OCI-LY7 (cell line): ENCODE results near the gene CD5L. TPM values are rescaled to one million over a fixed set of nuclear protein-coding genes. Genes with fewer than 3 reads are reported as not detected.

Source experiments
- BruUV-seq: library from RNA; stranded (reverse); fragments of 400-500 nt; replicated peaks from 2 replicates; lab custom pipeline; 2021; lab: Mats Ljungman, UMichigan
- CTCF ChIA-PET: fragments of 300-600 bp; sonication (Branson Sonifier 250); formaldehyde crosslinking; loops from one replicate; lab custom pipeline; 2022; ENCODE audit warnings: antibody characterized with exemption; ENCODE audit not compliant: unreplicated experiment; lab: Charles Lee
- POLR2A ChIA-PET: fragments of 300-600 bp; sonication (Branson Sonifier 250); formaldehyde crosslinking; loops from one replicate; lab custom pipeline; 2022; ENCODE audit warnings: antibody characterized with exemption; lab: Charles Lee
- DNase-seq: peaks from one replicate; pipeline ENCODE4 v3.0.0-alpha.2; 2015; ENCODE audit warnings: low spot score
- H2AFZ ChIP-seq: fragments of 200-600 bp; sonication (generic), shearing (Covaris generic); 2 replicates; pipeline ENCODE4 v1.6.1; 2014; ENCODE audit warnings: mild to moderate bottlenecking, antibody characterized with exemption, low read length, moderate library complexity
- H3K27ac ChIP-seq: fragments of 200-600 bp; sonication (generic); 2 replicates; pipeline ENCODE4 v1.5.1; 2014; ENCODE audit warnings: mixed run types, low read depth, mild to moderate bottlenecking, moderate library complexity, low read length, inconsistent platforms; ENCODE audit not compliant: poor library complexity, severe bottlenecking
- H3K36me3 ChIP-seq: fragments of 200-600 bp; sonication (generic); 2 replicates; pipeline ENCODE4 v1.6.1; 2014; ENCODE audit warnings: mild to moderate bottlenecking, antibody characterized with exemption, low read length, moderate library complexity, mixed read lengths; ENCODE audit not compliant: insufficient read depth
- H3K4me1 ChIP-seq: fragments of 200-600 bp; sonication (generic); 2 replicates; pipeline ENCODE4 v1.5.1; 2014; ENCODE audit warnings: mild to moderate bottlenecking, low read length; ENCODE audit not compliant: insufficient read depth, poor library complexity, severe bottlenecking
- H3K4me2 ChIP-seq: fragments of 200-600 bp; sonication (generic); 2 replicates; pipeline ENCODE4 v1.6.1; 2014; ENCODE audit warnings: mild to moderate bottlenecking, low read length
- H3K4me3 ChIP-seq: fragments of 200-600 bp; sonication (generic); 2 replicates; pipeline ENCODE4 v1.5.1; 2014; ENCODE audit warnings: mild to moderate bottlenecking, low read depth, low read length; ENCODE audit not compliant: poor library complexity, severe bottlenecking
- H3K79me2 ChIP-seq: fragments of 200-600 bp; sonication (generic); 2 replicates; pipeline ENCODE4 v1.6.1; 2016; ENCODE audit warnings: low read depth, mild to moderate bottlenecking, low read length, moderate library complexity, mixed read lengths; ENCODE audit not compliant: insufficient read depth
- H3K9me2 ChIP-seq: fragments of 200-600 bp; sonication (generic); 2 replicates; pipeline ENCODE4 v1.6.1; 2016; ENCODE audit warnings: mild to moderate bottlenecking, low read length, mixed read lengths; ENCODE audit not compliant: insufficient read depth
- H3K9me3 ChIP-seq: fragments of 200-600 bp; sonication (generic); 2 replicates; pipeline ENCODE4 v1.6.1; 2014; ENCODE audit warnings: mild to moderate bottlenecking, mixed run types, low read length, mixed read lengths
- H4K20me1 ChIP-seq: fragments of 200-600 bp; sonication (generic); 2 replicates; pipeline ENCODE4 v1.6.1; 2014; ENCODE audit warnings: mild to moderate bottlenecking, antibody characterized with exemption, low read length, moderate library complexity, mixed read lengths; ENCODE audit not compliant: insufficient read depth
- CTCF ChIP-seq: fragments of 200-600 bp; sonication (generic); conservative IDR thresholded peaks from 2 replicates; pipeline ENCODE4 v1.5.1; 2014; ENCODE audit warnings: mild to moderate bottlenecking, antibody characterized with exemption, low read length, moderate library complexity, mixed read lengths
- EZH2phosphoT487 ChIP-seq: fragments of 200-600 bp; sonication (generic); IDR thresholded peaks from 2 replicates; pipeline ENCODE4 v1.6.1; 2018; ENCODE audit warnings: low read depth, borderline replicate concordance, mild to moderate bottlenecking, mixed run types, antibody characterized with exemption, low read length, moderate library complexity, mixed read lengths
- intact Hi-C: fragments of 100-400 bp; cut with micrococcal nuclease; formaldehyde crosslinking; loops from one replicate; pipeline ENCODE4 v1.10.0; 2022; ENCODE audit not compliant: unreplicated experiment
- total RNA-seq, 2 experiments: library from RNA; depleted of rRNA in 1 of 2; stranded (reverse); fragments of >200 nt in 1 of 2; shearing (Covaris generic) in 1 of 2; gene quantifications; 2 replicates each; pipeline ENCODE4 v1.2.3, GENCODE V29; 2014 to 2022

The CD5L gene
- total RNA-seq, 2 experiments from 2014 or later = not detected

GRCh38 chr1:157830887-157831286 is 10.7 kb downstream of the CD5L start:
- H3K4me3 ChIP-seq = no peak overlapping the region
- H4K20me1 ChIP-seq = no peaks in the 10 kb centered on the region
- intact Hi-C loops = no loop called here
- H3K36me3 ChIP-seq = no peaks in the 10 kb centered on the region
- POLR2A ChIA-PET = interaction anchor here (0.6 to 3.7 kb wide), 8 partner anchors 8 to 28 kb away, joined by 3 to 20 read pairs (median 10); partner anchors contain the start of gene FCRL1
- no peak for DNase-seq
- BruUV-seq = no TSS peak
- no peak overlapping the region for H3K27ac ChIP-seq
- H3K4me2 ChIP-seq = no peak overlapping the region
- no peaks in the 10 kb centered on the region for H3K9me2 ChIP-seq
- H3K79me2 ChIP-seq = no peaks in the 10 kb centered on the region
- H3K9me3 ChIP-seq = no peaks in the 10 kb centered on the region
- no peak overlapping the region for H2AFZ ChIP-seq
- peaks cover 36% of the 10 kb centered on the region for H3K4me1 ChIP-seq
- TF ChIP-seq CTCF = no peak
- no peak for TF ChIP-seq EZH2phosphoT487
- CTCF ChIA-PET = no interaction called here

- no peaks in the 10 kb centered on the region for H3K36me3 ChIP-seq
- peak overlapping the region; percentile 43; the same call in 1 of the 2 replicates for H3K4me2 ChIP-seq
- H3K9me3 ChIP-seq = no peaks in the 10 kb centered on the region
- H3K4me3 ChIP-seq = no peak overlapping the region
- H4K20me1 ChIP-seq = no peaks in the 10 kb centered on the region
- CTCF ChIA-PET = interaction anchor here (0.7 to 0.9 kb wide), 2 partner anchors 9 to 13 kb away, joined by 3 read pairs; partner anchors contain the start of gene FCRL1
- peak overlapping the region; percentile 39; the same call in 1 of the 2 replicates for H2AFZ ChIP-seq
- no peak for DNase-seq
- H3K9me2 ChIP-seq = no peaks in the 10 kb centered on the region
- no peak for TF ChIP-seq EZH2phosphoT487
- no peak for TF ChIP-seq CTCF
- peaks cover 37% of the 10 kb centered on the region for H3K4me1 ChIP-seq
- no TSS peak for BruUV-seq
- intact Hi-C loops = no loop called here
- POLR2A ChIA-PET = interaction anchor here (0.9 to 3.7 kb wide), 12 partner anchors 8 to 261 kb away, joined by 3 to 20 read pairs (median 8); partner anchors contain the start of genes CD5L and FCRL1
- no peak overlapping the region for H3K27ac ChIP-seq
- no peaks in the 10 kb centered on the region for H3K79me2 ChIP-seq
Measured at GRCh38 chr1:157829711-157830110, 11.9 kb downstream of the CD5L start.

GRCh38 chr1:157829210-157829609 is 12.4 kb downstream of the CD5L start:
- intact Hi-C loops = no loop called here
- H3K36me3 ChIP-seq = no peaks in the 10 kb centered on the region
- H3K27ac ChIP-seq = no peak overlapping the region
- no peak overlapping the region for H3K4me3 ChIP-seq
- H3K4me2 ChIP-seq = peak overlapping the region; percentile 43
- H3K4me1 ChIP-seq = peaks cover 42% of the 10 kb centered on the region
- POLR2A ChIA-PET = interaction anchor here (0.7 to 3.7 kb wide), 14 partner anchors 8 to 260 kb away, joined by 3 to 20 read pairs (median 8); partner anchors contain the start of genes CD5L and FCRL1
- no peaks in the 10 kb centered on the region for H3K79me2 ChIP-seq
- no peak for TF ChIP-seq CTCF
- no peak for TF ChIP-seq EZH2phosphoT487
- DNase-seq = peak; percentile 30
- peak overlapping the region; percentile 82; the same call in 1 of the 2 replicates for H2AFZ ChIP-seq
- CTCF ChIA-PET = interaction anchor here (0.7 to 0.9 kb wide), 2 partner anchors 9 to 14 kb away, joined by 3 read pairs; partner anchors contain the start of gene FCRL1
- H3K9me3 ChIP-seq = no peaks in the 10 kb centered on the region
- H3K9me2 ChIP-seq = no peaks in the 10 kb centered on the region
- BruUV-seq = no TSS peak
- H4K20me1 ChIP-seq = no peaks in the 10 kb centered on the region
